ENCODE data around the gene NCOA3.

NCOA3 gene

DNA sequence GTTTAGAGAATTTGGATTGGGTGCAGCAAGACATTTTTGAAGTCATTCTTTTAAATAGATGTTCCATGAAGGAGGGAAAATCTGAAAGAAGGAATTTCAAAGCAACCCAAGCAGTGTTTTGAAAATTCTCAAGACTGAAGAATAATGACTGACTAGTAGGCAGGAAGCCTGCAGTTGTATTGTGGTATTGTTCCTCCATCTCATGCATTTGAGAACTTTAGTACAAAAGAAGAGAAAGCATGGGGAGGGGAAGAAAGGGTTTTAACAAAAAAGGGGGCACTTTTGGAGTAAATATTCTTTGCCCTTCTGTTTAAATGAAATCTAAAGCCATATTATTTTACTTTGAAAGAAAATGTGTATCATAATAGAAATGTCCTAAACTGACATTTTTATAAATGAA lies 6.6 kb downstream of the NCOA3 start:
- no peak for DNase-seq (ENCODE audit: extremely low read depth, low read depth)
- TF ChIP-seq, protein P1, sequence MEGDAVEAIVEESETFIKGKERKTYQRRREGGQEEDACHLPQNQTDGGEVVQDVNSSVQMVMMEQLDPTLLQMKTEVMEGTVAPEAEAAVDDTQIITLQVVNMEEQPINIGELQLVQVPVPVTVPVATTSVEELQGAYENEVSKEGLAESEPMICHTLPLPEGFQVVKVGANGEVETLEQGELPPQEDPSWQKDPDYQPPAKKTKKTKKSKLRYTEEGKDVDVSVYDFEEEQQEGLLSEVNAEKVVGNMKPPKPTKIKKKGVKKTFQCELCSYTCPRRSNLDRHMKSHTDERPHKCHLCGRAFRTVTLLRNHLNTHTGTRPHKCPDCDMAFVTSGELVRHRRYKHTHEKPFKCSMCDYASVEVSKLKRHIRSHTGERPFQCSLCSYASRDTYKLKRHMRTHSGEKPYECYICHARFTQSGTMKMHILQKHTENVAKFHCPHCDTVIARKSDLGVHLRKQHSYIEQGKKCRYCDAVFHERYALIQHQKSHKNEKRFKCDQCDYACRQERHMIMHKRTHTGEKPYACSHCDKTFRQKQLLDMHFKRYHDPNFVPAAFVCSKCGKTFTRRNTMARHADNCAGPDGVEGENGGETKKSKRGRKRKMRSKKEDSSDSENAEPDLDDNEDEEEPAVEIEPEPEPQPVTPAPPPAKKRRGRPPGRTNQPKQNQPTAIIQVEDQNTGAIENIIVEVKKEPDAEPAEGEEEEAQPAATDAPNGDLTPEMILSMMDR (IDR thresholded peaks at IDR 0.05; ENCODE audit: low read depth, low read length) = no peak

DNA sequence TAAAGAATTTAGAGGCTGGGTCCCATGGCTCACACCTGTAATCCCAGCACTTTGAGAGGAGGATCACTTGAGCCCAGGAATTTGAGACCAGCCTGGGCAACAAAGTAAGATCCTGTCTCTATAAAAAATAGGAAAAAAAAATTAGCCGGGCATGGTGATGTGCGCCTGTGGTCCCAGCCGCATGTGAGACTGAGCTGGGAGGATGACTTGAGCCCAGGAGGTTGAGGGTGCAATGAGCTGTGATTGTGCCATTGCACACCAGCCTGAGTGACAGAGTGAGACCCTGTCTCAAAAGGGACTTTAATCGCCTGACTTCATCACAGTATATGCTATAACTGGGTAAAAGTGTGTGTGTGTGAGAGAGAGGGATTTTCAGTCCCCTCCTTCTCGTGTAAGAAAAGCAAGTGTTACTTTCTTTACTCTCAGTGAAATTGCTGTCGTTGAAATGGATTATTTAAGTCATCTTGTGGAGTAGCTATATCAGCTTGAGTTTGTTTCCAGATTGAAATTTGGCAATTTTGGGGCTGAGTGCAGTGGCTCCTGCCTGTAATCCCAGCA lies 7.5 kb downstream of the NCOA3 start:
- TF ChIP-seq, protein P1 (IDR thresholded peaks at IDR 0.05; ENCODE audit: low read depth, low read length) = no peak
- no peak for DNase-seq (ENCODE audit: extremely low read depth, low read depth)

DNA sequence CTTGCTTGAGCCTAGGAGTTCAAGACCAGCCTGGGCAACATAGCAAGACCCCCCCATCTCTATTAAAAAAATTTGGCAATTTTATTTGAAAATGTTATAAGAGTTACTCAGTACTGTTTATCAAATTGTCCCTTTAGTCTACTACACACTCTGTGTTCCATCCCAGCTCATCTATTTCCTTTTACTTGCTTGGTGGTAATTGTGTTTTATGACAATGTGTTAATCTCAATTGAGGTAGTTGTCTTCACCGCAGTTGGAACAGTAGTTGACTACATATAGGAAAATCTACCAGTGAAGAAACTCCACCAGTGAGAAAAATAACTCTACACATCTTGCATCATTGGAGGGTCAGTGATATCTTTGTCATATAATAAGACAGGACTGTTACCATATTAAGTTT lies 8.0 kb downstream of the NCOA3 start:
- no peak for DNase-seq (ENCODE audit: extremely low read depth, low read depth)
- TF ChIP-seq, protein P1 (IDR thresholded peaks at IDR 0.05; ENCODE audit: low read depth, low read length) = no peak

DNA sequence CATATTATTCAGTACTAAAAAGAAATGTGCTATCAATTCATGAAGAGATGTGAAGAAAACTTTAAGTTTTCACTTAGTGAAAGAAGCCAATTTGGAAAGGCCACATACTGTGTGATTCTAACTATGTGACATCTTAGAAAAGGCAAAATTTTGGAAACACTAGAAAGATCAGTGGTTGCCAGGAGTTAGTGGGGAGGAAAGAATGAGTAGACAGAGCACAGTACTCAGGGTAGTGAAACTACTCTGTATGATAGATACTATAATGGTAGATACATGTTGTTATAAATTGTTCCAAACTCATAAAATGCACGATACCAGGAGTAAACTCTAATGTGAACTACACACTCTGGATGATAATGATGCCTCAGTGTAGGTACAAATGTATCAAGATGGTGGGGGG lies 14.2 kb downstream of the NCOA3 start:
- TF ChIP-seq, protein P1 (IDR thresholded peaks at IDR 0.05; ENCODE audit: low read depth, low read length) = no peak
- no peak for DNase-seq (ENCODE audit: extremely low read depth, low read depth)

DNA sequence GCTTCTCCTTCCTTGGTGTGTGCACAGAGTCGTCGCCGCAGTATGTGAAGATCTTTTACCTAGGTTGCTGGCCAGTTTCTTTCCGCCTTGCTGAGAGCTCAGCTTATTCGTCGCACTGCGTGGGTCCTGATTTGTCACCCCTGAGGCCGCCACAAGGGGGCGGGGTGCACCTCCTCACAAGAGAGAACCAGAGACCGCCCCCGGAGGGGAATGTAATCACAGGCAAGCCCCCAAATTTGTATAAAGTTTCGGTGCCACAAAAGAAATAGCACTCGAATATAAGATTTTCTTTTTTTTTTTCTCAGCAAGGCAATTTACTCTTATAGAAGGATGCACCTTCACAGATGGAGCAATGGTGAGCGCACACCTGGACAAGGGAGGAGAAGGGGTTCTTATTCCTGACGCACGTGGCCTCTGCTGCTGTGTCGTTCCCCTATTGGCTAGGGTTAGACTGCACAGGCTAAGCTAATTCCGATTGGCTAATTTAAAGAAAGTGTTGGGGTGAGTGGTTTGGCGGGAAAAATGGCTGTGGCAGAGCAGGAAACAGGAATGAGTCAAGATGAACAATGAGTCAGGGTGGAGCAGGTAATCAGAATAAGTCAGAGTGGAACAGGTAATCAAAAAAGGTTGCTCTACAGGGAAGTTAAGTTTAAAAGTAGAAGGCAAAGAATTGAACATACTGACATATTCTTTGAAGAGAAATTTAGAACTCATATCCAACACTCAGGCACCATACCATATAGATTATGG lies 19.5 kb downstream of the NCOA3 start:
- TF ChIP-seq, protein P1 (IDR thresholded peaks at IDR 0.05; ENCODE audit: low read depth, low read length) = no peak
- DNase-seq (ENCODE audit: extremely low read depth, low read depth) = no peak

DNA sequence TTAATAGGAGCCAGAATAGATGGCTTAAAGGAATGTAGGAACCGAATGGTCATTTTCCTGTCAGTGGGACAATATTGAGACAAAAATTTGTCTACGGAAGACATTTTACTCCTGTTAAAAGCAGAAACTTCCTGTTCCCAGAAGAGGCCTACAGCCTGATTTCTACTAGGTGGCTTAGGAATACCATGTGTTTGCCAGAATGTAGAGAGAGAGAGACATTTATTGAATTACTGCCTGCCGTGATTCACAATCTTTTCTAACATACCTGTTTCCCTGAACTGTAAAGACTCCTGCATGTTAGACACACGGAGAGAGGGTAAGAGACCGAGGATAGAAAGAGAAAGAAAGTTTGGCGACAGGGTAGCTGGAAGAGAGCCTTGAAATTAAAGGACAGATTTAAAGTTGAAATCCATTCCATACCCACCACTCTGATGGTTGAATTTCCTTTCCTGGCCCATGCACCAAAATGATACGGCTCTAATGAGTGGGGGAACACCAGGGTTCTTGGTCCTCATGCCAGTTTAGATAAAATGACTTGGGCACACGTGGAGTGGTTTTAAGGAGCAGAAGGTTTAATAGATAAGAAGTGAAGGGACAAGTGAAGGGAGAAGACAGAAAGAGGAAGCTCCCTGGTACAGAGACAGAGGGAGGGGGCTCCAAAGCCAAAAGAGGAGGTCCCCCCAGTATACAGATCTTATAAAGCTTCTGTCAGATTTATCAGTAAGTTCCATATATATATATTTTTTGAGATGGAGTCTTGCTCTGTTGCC lies 22.5 kb downstream of the NCOA3 start:
- no peak for DNase-seq (ENCODE audit: extremely low read depth, low read depth)
- TF ChIP-seq, protein P1 (IDR thresholded peaks at IDR 0.05; ENCODE audit: low read depth, low read length) = no peak

Data from AG09319 (cell line).